ENCODE results near the gene SERPING1.
"Not testable (repeated sequence)": the region's sequence is repeated elsewhere in the genome, so short reads cannot be mapped to it uniquely, and the experiment has no call there.

Gene SERPING1

DNA sequence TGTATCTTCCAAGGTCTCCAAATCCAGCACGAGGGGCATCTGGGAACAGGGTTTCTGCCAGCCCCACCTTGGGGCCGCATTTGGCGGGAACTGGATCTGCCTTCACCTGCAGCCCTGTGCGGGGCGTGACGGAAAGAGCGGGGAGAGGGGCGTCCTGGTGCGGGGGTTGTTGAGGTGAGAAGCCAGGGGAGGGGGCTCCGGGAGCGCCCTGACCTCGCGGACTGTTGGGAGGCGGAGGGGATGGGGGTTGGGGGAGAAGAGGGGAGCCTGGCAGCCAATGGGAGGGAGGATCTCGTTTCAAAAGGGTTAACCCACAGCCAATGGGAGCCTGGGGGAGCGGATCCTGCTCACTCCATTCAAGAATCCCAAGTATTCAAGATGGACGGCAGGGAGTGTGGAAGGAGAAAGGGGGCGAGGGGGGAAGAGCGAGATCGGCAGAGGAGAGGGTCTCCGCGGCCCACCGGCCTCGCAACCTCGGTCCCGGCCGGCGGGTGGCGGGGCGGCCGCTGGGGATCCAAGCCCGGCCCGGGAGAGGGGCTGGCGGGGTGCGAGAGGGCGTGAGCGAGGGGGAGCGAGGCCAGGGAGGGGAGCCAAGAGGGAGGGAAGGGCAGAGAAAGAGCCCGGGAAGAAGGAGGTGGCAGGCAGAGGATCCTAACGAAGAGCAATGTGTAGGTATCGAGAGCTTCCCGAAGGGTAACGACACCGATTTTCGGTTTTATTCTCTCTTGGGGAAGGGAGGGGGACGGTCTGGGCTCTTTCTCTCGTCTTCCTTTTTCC, 40.7 kb downstream of the SERPING1 start:
- no peak for DNase-seq (ENCODE audit: low read depth in 2 of 2)

DNA sequence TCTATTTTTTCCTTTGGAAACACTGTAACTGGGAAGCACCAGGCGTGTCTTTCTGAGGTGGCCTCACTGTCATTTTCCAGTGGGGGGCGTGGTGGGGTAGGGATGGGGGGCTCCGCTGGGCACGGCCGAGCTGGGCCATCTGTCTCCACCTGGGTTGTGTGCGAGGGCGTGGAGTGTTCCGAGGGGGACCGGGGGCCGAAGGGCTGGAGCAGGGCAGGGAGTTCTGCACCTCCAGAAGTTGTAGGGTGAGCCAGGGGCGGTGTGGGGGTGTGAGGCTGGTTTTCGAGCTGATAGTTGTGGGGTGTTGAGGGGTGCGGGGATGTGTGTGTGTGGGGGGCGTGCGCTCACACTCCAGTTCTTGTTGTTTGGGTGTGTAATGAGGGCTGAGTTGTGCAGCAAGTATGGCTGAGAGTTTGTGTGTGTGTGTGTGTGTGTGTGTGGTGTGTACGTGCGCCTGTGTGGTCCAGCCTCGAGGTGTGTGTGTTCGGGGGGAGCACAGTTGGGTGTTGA, 41.4 kb downstream of the SERPING1 start:
- DNase-seq (ENCODE audit: low read depth in 2 of 2) = no peak

DNA sequence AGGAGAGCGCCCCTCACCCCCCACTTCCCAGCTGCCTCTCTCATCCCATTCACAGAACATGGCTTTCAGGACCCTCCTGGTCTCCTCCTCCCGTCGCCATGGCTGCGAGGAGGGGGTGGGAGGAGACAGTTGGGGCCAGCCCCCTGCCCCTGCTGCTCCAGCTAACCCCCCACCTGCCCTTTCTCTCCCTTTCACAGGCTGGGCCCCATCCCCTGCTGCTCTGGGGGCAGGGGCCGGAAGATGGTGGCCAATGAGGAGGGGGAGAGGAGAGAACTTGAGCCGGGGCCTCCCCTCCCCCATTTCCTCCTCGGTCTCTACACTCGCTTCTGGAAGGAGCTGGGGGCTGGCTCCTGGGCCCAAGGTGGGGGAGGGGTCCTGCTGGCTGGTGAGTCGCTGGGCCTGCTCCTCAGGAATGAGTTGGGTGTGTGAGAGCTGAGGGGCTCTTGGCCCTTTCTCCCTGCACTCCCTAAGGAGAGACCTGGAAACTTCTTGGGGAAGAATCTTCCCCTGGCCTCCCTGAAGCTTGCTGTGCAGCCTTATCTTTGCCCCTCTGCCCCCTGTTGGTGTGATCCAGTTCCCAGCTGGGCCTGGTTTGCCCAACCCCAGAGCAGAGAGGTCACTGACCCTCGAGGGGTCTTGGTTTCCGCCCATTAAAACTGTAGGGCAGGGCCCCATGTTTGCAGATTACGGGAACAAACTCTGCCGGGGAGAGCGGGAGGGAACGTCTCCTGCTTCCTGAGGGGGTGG, 42.0 kb downstream of the SERPING1 start:
- no peak for DNase-seq (ENCODE audit: low read depth in 2 of 2)

DNA sequence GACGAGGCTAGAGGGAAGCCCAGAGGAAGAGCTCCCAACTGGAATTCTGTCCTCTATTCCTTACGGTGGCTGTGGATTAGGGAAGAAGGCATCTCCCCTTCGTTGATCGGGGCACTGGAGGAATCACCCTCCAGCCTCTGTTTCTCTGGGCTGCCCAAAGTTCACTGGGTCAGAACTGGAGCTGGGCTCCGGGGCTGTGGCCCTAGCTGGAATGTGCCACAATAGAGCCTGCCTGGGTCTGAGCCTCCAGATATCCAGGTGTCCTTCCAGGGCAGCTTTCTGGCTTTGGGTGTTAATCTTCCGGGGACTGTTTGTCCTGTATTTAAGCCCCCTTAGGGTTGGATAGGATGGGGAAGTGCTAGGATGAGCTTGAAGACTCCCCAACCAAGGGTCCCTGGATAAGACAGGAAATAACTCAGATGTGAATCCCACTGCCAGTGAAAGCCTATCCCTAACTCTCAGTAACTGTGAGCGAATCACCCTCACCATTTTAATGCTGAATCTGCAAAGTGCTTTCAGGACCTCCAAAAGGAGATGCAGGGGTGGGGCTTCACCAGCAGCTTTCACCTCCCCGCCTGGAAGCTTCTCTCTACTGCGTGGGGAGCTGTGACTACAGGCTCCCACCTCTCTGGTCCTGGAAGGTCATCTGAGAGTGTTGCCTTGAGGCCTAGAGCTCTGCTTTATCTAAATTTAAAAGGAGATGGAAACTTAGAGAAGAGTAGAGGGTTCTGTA, 42.7 kb downstream of the SERPING1 start:
- no peak for DNase-seq (ENCODE audit: low read depth in 2 of 2)

DNA sequence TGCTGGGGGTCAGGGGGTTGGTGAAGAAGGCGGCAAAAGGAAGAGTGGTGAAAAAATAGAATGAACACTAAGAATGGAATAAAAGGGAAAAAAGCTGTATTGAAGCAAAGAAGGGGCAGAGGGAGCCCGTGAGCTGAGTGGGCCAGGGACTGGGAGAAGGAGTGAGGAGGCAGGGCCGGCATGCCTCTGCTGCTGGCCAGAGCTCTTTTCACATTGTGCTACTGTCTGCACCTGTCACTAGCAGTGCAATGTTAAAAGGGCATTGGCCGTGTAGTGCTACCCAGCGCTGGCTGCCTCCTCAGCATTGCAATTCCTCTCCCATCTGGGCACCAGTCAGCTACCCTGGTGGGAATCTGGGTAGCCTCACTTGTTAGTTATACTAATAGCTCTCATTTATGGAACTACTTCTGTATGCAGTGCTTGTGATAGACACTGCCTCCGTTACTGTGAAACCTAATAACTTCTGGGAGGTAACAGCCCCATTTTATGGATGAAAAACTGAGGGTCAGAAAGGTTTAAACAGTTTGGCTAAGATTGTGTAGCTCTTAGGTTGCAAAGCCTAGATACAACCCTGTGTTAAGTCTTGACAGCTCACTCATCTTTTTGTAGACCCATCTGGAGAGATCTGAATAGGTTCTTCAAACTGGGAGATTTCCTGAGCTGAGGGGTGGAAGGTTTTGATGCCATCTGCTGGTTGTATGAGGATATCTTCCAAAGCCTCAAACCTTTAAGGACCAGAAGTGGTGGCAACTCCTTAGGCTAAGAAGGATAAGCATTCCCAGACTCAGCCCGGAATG, 43.7 kb downstream of the SERPING1 start:
- DNase-seq (ENCODE audit: low read depth in 2 of 2) = no peak

DNA sequence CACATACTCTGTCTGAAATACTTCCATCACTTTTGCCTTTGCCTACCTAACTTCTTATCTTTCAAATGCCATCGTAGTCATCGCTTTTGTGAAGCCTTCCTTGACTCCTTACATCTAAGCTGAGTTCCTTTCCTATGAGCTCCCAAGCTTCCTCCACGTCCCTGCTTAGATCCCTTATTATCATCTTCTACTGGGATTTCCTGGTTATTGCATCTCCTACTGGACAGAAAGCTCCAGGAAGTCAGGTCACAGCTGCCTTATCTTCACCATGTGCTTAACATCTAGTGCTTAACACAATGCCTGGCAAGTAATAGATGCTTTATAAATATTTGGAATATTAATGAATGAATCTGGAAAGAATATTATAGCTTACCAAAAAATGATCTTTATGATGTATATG, 46.3 kb downstream of the SERPING1 start:
- no peak for DNase-seq (ENCODE audit: low read depth in 2 of 2)

DNA sequence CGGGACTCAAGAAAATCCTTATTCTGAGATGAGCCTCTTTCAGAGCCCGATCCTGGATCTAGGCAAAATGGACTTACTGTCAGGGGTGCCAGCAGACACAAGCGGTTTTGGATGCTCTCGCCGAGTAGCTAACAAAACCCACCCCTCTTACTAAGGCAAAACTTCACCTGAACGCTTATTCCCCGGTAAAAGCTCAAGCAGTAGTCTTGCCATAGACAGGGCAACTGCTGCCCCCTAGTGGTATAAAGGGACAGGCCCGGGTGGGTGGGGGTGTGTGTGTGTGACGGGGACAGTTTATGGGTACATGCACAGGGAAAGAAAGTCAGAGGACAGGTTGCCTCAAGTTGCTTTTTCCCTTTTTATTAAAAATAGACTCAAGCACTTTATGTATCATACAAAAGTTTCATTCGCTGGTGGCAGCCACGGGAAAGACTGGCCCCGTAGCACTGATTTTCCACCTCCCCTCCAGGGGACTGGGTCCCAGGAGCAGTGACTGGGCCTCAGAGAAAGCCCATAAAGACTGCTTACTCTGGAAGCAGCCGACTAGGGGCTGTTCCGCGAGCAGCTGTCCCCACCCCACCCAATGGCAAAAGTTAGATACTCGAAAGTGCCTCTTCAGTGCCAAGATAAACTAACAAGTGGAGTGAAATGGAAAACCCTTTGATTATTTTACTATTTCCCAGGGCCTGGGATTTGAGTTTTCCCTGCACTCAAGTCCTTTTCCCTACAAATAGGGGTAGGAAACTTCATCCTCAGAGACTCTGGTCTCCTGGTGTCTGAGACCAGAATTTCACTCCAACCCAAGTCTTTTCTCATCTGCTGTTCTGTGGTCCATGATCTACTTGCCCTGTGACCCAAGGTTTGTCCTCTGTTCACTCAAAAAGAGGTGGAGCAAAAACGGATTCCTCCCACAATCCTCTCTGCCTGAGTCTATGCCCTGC, 47.5 kb downstream of the SERPING1 start:
- peak; percentile 73 to 74 for DNase-seq (ENCODE audit: low read depth in 2 of 2)

DNA sequence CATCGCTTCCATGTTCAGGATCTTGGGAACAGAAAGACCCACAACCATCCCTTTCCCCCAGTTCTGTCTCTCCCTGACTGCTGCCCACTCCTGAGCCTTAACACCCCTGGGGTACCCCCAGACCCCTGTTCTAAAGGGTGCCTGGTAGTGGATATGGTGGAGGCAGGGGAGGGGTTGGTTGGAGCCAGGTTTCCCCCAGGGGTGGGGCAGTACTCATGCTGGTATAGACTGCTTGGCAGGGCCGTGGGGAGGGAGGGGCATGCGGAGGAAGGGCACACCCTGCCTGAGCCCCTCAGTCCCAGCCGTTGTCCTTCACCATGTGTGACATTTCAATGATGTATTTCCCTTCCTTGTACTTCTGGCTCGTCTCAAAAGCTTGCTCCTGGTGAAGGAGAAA, 48.2 kb downstream of the SERPING1 start:
- no peak for DNase-seq (ENCODE audit: low read depth in 2 of 2)

DNA sequence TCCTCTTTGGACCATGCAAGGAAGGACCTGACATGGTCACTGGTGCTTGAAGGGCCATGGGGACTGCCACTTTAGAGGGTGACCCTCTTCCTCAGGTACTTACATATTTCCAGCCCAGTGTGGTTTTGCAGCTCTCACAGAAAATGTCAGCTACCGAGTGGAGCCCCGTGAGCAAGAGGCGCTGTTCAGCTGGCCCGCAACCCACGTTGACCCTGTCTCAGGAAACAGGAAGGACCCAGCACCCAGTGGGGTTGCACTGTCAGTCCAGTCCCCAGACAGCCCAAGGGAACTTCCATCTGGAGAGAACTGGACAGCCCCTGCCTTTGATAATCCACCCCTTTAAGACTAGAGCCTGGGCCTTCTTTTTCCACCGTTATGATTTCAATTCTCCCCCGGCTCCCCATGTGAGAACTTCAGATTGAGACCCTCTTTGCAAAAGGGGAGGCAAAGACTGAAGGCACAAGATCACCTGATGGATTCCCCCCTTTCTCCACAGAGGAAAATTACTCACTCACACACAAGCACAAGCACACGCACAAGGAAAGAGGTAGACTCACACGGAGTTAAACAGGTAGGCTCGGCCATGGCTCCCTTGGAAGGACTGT, 48.8 kb downstream of the SERPING1 start:
- no peak for DNase-seq (ENCODE audit: low read depth in 2 of 2)

DNA sequence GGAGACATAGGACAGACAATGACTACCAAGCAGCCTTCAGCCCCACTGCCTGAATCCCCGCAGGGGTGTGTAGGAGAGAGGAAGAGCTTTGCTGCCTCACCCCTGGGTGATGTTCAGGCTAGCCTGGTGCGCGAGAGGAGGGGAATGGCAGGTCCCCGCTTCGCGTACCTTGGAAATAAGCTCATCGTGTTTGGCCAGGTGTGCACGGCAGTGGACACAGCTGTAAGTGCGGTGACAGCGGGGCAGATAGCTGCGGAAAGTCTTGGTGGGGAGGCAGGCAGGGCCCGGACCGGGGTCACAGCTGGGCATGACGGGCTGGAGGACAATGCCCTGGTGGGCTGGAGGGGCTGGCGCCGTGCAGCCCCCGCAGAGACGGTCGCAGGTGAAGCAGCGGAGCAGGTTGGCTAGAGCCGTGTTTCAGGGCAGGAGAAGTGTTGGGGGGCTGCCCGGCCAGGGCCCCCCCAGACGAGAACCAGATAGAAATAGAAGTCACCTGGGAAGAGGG, 49.4 kb downstream of the SERPING1 start:
- DNase-seq (ENCODE audit: low read depth in 2 of 2) = no peak

DNA sequence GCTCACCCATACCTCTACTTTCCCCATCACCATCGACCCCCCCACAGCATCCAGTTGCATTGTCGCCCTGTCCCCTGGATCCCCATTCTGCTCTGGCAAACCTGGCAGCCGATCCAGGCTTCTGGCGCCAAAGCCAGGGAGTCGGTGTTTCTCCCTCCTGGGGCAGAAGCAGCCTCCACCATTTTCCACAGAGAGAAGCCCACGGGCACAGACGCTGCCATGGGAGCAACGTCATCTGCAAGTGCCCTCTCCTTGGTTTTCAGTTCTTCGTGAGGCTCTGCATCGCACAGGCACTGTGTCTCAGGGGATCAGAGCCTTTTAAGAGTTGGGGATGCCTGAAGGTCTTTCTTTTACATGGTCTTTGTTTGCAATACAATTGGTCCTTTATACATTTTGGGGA, 49.9 kb downstream of the SERPING1 start:
- no peak for DNase-seq (ENCODE audit: low read depth in 2 of 2)

DNA sequence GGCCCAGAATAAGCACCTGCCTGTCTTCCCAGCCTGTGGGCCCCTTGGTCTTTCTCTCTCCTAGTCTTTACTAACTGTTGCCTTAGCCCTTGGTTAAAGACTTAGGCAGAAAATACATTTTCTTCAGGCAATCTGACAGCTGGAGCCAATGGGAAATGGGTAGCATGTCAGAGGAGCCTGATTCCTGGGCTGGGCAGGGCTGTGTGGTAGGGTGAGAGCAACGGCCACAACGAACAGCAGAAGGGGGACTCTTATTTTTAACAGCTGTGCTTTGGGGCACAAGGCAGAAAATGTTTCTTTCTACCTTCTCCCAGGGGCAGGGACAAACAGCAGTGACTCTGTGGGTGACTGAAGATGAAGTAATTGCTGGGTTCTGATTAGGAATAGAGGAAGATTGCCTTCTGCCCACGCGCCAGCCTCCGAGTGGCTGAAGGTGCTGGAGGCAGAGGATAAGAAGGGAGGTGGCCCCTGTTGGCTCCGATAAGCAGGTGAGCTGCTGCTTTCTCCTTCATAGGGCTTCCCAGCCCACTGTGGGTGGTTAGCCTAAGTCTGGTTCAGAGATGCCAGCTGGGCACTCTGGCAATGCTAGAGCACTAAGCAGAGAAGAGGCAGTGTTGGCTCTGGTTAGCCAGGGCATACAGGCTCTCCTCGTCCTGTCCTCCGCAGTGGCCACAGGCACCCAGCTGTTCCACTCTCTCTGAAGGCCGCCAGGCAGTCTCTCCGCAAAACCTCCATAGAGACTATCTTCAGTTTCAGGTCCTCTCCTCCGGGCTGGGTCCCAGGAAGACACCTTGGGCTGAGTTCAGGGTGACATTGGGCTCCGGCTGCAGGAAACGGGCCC, 50.7 kb downstream of the SERPING1 start:
- no peak for DNase-seq (ENCODE audit: low read depth in 2 of 2)

DNA sequence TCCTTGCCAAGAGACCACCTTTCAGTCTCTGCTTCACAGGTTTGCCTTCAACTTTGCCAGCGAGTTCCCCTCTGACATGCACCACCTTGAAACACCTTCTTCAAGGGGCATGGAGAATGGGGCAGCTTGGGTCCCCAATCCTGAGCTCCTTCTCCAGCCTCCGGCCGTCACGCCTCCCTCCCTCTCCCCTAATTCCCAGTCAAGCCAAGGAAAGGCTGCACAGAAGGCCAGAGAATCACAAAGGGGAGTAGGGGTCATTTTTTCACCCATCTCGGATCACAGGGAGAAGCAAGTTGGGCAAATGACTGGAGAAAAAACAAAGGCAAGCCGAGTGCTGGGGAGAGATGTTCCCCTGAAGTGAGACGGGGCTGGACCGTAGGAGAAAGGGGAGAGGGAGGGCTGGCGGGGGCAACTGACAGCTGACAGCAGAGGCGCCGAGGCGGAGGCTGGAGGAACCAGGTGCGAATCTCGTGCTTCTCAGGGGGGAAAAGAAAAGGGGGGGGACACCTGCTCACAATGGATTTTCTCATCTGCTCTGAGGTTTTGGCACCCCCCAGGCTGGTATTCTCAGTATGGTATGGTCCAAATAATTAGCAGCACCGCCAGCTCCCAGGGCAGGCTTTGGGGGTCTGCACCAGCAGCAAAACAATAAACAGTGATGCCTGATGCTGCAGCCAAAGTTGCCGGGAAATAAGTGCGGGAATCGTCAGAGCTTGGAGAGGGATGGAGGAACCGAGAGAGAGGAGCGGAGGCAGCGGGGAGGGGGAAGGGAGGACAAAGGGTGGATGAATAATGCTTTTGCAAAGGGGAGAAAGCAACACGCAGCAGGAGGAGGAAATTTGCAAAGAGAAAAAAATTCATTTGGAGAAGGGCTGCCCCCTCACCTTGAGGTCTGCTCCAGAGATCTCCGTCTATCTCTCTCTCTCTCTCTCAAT, 51.6 kb downstream of the SERPING1 start:
- DNase-seq (ENCODE audit: low read depth in 2 of 2) = no peak

DNA sequence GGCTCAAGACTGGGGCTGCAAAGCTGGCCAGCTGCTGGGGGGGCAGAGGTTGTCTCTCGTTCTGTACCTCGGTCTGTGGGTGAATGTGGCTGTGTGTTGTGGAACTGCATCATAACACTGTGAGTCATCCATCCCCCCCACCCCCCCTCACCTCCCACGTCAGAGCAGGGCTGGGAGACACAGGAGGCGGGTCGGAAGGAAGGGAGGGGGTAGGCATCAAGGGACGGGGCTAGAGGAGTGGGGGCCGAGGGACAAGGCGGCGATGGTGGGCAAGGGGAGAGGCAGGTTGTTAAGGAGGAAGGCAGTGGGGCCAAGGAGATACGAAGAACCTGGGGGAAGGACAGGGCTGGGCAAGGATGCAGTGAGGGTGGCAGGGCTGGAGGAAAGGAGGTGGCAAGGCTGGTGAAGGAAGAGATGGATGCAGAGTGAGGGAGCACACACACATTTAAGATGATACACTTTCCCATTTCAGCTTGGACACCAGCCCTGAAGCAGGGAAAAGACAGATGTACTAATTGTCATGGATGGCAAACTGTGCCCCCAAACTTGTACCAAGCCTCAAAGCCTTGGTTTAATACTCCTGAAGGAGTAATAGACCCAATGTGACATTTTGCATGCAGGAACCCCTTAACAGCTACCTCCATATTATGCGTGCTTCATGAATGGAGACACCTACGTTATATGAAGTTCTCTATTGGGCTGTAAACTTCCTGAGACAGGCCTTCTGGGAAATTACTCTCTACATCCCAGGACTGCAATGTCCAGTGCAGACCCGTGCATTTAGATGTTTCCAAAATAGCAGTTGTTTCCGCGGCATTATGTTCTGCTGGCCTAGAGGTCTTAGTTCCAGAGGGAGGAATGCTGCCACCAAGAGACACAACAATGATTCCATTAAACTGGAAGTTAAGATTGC, 52.6 kb downstream of the SERPING1 start, which contains the start of gene YPEL4:
Gene YPEL4 (minus strand): TSS at position 87 of the 913 bp plus-strand sequence. CDS start 2,805 bp downstream, outside the sequence.
- DNase-seq (ENCODE audit: low read depth in 2 of 2) = peak; percentile 20 to 33

DNA sequence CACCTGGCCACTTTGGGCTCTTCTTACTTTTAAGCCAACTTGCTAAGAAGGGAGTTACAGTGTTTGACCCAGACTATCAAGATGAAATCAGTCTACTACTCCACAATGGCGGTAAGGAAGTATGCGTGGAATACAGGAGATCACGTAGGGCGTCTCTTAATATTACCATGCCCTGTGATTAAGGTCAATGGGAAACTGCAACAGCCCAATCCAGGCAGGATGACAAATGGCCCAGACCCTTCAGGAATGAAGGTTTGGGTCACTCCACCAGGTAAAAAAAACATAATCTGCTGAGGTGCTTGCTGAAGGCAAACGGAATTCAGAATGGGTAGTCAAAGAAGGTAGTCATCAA, 53.2 kb downstream of the SERPING1 start:
- DNase-seq (ENCODE audit: low read depth in 2 of 2) = no peak

DNA sequence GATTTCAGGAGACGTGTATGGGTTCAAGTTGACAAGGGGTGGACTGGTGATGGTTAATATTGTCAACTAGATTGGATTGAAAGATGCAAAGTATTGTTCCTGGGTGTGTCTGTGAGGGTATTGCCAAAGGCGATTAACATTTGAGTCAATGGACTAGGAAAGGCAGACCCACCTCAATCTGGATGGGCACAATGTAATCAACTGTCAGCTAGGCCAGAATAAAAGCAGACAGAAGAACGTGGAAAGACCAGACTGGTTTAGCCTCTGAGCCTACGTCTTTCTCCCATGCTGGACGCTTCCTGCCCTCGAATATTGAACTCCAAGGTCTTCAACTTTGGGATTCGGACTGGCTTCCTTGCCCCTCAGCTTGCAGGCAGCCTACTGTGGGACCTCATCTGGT, 53.9 kb downstream of the SERPING1 start:
- DNase-seq (ENCODE audit: low read depth in 2 of 2) = no peak

DNA sequence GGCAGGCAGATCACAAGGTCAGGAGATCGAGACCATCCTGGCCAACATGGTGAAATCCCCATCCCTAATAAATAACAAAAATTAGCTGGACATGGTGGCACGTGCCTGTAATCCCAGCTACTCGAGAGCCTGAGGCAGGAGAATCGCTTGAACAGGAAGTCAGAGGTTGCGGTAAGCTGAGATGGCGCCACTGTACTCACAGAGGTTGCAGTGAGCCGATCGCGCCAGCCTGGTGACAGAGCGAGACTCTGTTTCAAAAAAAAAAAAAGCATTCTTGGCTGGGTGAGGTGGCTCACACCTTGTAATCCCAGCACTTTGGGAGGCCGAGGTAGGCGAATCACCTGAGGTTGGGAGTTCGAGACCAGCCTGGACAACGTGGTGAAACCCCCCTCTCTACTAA, 54.7 kb downstream of the SERPING1 start:
- DNase-seq (ENCODE audit: low read depth in 2 of 2) = not testable (repeated sequence)

Measured in stimulated activated CD8-positive, alpha-beta memory T cell treated with anti-CD3 and anti-CD28 coated beads, Interleukin-15, amount 100 ng/mL, for 48 hours (primary cell).